Liver (tissue), 3 donors: ENCODE measurements around the gene YWHAE.

Source experiments
- ATF3 ChIP-seq: IDR thresholded peaks from 2 replicates; pipeline ENCODE4 v1.6.1; 2016; ENCODE audit warnings: antibody characterized with exemption
- GABPA ChIP-seq, 2 donors: IDR thresholded peaks in 1 of 2; conservative IDR thresholded peaks in 1 of 2; 2 replicates each; pipeline ENCODE4 v1.6.1; 2016; ENCODE audit warnings: antibody characterized with exemption in 2 of 2, mild to moderate bottlenecking in 1 of 2, moderate library complexity in 1 of 2
- HNF4A ChIP-seq, 2 donors: conservative IDR thresholded peaks; 2 replicates each; pipeline ENCODE4 v1.6.1; 2016; ENCODE audit warnings: antibody characterized with exemption in 2 of 2, mild to moderate bottlenecking in 2 of 2
- HNF4G ChIP-seq: IDR thresholded peaks from 2 replicates; pipeline ENCODE4 v1.6.1; 2016; ENCODE audit warnings: antibody characterized with exemption
- NR2F2 ChIP-seq: IDR thresholded peaks from 2 replicates; pipeline ENCODE4 v1.6.1; 2016; ENCODE audit warnings: antibody characterized with exemption
- RAD21 ChIP-seq, 2 donors: IDR thresholded peaks; 2 replicates each; pipeline ENCODE4 v1.6.1; 2016; ENCODE audit warnings: antibody characterized with exemption in 2 of 2, mild to moderate bottlenecking in 2 of 2
- REST ChIP-seq: IDR thresholded peaks from 2 replicates; pipeline ENCODE4 v1.6.1; 2016; ENCODE audit warnings: antibody characterized with exemption, mild to moderate bottlenecking
- SP1 ChIP-seq: IDR thresholded peaks from 2 replicates; pipeline ENCODE4 v1.6.1; 2018; ENCODE audit warnings: antibody characterized with exemption, mild to moderate bottlenecking
- TAF1 ChIP-seq: conservative IDR thresholded peaks from 2 replicates; pipeline ENCODE4 v1.6.1; 2016; ENCODE audit warnings: antibody characterized with exemption, mild to moderate bottlenecking
- YY1 ChIP-seq: IDR thresholded peaks from 2 replicates; pipeline ENCODE4 v1.6.1; 2016; ENCODE audit warnings: antibody characterized with exemption, mild to moderate bottlenecking
- TF ChIP-seq, protein P1 (sequence below): fragments of 150-350 bp; IDR thresholded peaks from 2 replicates; pipeline ENCODE4 v1.5.1; 2017; ENCODE audit warnings: improper control_type of control experiment, low read depth, low read length; ENCODE audit not compliant: missing input control
- donor health status: healthy.
- donor health status: healthy.

DNA sequence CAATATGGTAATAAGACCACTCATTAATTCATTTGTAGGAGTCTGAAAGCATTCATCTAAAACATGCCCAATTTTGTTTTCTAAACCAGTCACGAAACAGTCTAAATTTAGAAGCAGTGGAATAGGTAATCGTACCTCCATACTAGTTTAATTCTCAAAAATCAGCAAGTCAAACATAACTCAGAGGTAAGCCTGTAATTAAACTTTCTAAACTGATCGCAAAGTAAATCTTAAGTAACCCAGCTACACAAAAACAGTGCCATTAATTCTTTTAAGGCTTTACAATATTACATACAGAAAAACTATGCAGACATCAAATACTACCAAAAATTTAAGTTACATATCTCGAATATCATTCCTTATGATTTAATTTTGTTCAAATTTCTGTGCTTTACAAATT lies 31.4 kb downstream of the YWHAE start:
- TF ChIP-seq HNF4A (conservative IDR thresholded peaks at IDR 0.05) (no peak), GABPA (IDR thresholded peaks at IDR 0.05 in 1 of 2, conservative IDR thresholded peaks at IDR 0.05 in 1 of 2) (no peak), YY1 (no peak), RAD21 (IDR thresholded peaks at IDR 0.05) (no peak), SP1 (no peak), NR2F2 (no peak), HNF4G (no peak), ATF3 (no peak), REST (no peak), TAF1 (no peak)
- TF ChIP-seq, protein P1, sequence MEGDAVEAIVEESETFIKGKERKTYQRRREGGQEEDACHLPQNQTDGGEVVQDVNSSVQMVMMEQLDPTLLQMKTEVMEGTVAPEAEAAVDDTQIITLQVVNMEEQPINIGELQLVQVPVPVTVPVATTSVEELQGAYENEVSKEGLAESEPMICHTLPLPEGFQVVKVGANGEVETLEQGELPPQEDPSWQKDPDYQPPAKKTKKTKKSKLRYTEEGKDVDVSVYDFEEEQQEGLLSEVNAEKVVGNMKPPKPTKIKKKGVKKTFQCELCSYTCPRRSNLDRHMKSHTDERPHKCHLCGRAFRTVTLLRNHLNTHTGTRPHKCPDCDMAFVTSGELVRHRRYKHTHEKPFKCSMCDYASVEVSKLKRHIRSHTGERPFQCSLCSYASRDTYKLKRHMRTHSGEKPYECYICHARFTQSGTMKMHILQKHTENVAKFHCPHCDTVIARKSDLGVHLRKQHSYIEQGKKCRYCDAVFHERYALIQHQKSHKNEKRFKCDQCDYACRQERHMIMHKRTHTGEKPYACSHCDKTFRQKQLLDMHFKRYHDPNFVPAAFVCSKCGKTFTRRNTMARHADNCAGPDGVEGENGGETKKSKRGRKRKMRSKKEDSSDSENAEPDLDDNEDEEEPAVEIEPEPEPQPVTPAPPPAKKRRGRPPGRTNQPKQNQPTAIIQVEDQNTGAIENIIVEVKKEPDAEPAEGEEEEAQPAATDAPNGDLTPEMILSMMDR: no peak
